NCI-H1417 treated with DMSO at 0.1 percent for 48 hours (cell line): ENCODE results near the gene FARSA.
A peak's percentile ranks its signal among the peaks of the same experiment; 100 is the strongest.
"Not testable (repeated sequence)": the region's sequence is repeated elsewhere in the genome, so short reads cannot be mapped to it uniquely, and the experiment has no call there.

ENCODE experiments used
- DNase-seq: peaks from one replicate; lab custom pipeline; 2025; lab: John Stamatoyannopoulos, UW

Gene FARSA

GRCh38 chr19:12933287-12934072 is at the start of gene FARSA:
Gene FARSA, minus strand, starts transcription at chr19:12933711. Its CDS starts 15 bp downstream, at chr19:12933696.
- DNase-seq, result peak; percentile 60

- no peak for DNase-seq
Observed at GRCh38 chr19:12983091-12983490, 49.6 kb upstream of the FARSA start.

GRCh38 chr19:12982648-12983047 is 49.1 kb upstream of the FARSA start:
- no peak for DNase-seq

- DNase-seq, result no peak
Observed at GRCh38 chr19:12979974-12980373, 46.5 kb upstream of the FARSA start.

GRCh38 chr19:12976109-12976508 is 42.6 kb upstream of the FARSA start:
- DNase-seq, result not testable (repeated sequence)

GRCh38 chr19:12975221-12975741 is 41.8 kb upstream of the FARSA start:
- DNase-seq, result no peak

GRCh38 chr19:12974301-12975220 is 41.0 kb upstream of the FARSA start:
- no peak for DNase-seq

- no peak for DNase-seq
Observed at GRCh38 chr19:12973236-12973635, 39.7 kb upstream of the FARSA start.

- DNase-seq, result no peak
Observed at GRCh38 chr19:12970070-12970820, 36.7 kb upstream of the FARSA start.

GRCh38 chr19:12969292-12969988 is 35.9 kb upstream of the FARSA start, which contains the start of gene DAND5:
Gene DAND5, plus strand, starts transcription at chr19:12969576. Its CDS starts 85 bp downstream, at chr19:12969661.
- DNase-seq, result no peak

GRCh38 chr19:12967907-12968306 is 34.4 kb upstream of the FARSA start:
- no peak for DNase-seq

GRCh38 chr19:12965812-12966135 is 32.3 kb upstream of the FARSA start:
- DNase-seq, result no peak

- peak; percentile 60 for DNase-seq
Observed at GRCh38 chr19:12965017-12965811, 31.7 kb upstream of the FARSA start.

GRCh38 chr19:12959481-12959880 is 26.0 kb upstream of the FARSA start:
- DNase-seq, result no peak

GRCh38 chr19:12957389-12957952 is 24.0 kb upstream of the FARSA start:
- DNase-seq, result not testable (repeated sequence)

- no peak for DNase-seq
Observed at GRCh38 chr19:12956446-12957388, 23.2 kb upstream of the FARSA start, which contains the start of gene GADD45GIP1. Gene GADD45GIP1, minus strand, starts transcription at chr19:12957223. Its CDS starts 11 bp downstream, at chr19:12957212.

GRCh38 chr19:12955996-12956395 is 22.5 kb upstream of the FARSA start:
- no peak for DNase-seq

GRCh38 chr19:12955575-12955974 is 22.1 kb upstream of the FARSA start:
- not testable (repeated sequence) for DNase-seq

GRCh38 chr19:12954612-12954962 is 21.1 kb upstream of the FARSA start:
- no peak for DNase-seq
